Articular chondrocyte of knee joint (primary cell): ENCODE data around the gene SPRR4. TPM values are rescaled to one million over a fixed set of nuclear protein-coding genes. Genes with fewer than 3 reads are reported as not detected.

Experiments used
- small RNA-seq: library from RNA; depleted of rRNA; stranded (forward); fragments of <200 nt; gene quantifications from one replicate; pipeline ENCODE3, GENCODE V24; 2012
- total RNA-seq: library from RNA; depleted of rRNA; stranded (reverse); fragments of >200 nt; gene quantifications from 2 replicates; pipeline ENCODE4 v1.2.3, GENCODE V29; 2012

The SPRR4 gene
- not detected in 2 replicates for total RNA-seq

DNA sequence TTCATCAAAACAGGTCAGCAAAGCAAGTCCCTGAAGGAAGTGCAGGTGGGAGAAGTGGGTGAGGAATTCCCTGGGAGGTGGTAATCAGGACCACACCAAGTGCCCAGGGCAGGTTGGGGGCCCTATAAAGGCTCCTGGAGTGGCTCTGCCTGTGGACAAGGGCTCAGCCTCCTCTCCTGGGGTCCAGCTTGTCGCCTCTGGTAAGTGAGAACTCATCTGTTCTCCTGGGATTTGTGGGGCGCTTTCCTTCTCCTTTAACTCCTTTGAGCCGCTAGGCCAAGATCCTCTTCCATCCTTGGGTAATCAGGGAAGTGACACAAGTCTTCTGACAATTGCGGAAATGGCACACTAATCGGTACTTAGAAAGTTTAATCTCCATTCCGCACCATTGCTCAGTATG lies at the start of gene SPRR4:
SPRR4 (plus strand) TSS at position 154 of the 400 bp plus-strand sequence. CDS start 1,243 bp downstream, outside the sequence.

DNA sequence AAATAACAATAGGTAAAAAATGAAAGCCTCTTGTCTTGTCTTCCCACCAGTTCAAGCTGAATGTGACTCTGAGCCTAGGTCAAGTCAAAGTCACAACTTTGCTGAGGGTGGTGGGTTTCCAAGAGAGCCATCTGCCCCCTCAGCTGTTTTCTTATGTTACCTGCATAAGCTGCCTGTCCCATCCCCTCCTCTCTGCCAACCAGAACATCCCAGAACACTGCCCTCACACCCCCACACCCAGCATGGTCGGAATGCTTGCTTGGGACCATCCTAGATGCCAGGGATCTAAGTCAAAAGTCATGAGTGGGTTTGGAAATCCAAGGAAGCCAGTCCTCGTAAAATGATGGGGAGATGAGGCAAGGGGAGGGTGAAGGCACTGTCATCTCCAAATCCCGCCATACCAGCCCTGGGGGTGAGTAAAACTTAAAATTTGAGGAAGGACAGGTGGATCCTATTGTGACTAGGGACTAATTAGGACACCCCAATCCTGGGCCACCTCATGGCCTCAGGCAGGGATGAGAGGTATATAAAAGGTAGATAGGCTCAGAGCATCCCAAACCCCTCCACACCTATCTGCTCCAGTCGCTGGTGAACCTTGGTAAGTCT lies 23.7 kb upstream of the SPRR4 start, which contains the start of gene SPRR5:
SPRR5 (plus strand) TSS at position 556 of the 606 bp plus-strand sequence. CDS start 1,349 bp downstream, outside the sequence.

DNA sequence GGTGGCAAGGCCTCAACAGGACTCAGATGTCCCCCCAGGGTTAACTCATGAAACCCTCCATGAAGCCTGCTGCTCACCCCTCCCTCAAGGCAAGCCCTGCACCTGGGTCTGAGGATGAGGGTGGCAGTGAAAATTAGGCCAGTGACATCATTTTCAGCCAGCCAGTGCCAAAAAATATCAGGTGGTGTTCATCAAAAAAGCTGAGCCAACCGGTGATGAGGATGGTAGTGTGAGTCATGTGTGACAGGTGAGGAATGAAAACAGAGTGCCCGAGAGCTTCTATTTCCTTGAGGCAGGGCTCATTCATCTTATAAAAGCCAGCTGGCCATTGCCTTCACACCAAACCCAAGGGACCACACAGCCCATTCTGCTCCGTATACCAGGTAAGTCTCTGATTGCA lies 13.3 kb downstream of the SPRR4 start, which contains the start of gene SPRR1A:
SPRR1A (plus strand) TSS at position 339 of the 400 bp plus-strand sequence. CDS start 1,150 bp downstream, outside the sequence.

DNA sequence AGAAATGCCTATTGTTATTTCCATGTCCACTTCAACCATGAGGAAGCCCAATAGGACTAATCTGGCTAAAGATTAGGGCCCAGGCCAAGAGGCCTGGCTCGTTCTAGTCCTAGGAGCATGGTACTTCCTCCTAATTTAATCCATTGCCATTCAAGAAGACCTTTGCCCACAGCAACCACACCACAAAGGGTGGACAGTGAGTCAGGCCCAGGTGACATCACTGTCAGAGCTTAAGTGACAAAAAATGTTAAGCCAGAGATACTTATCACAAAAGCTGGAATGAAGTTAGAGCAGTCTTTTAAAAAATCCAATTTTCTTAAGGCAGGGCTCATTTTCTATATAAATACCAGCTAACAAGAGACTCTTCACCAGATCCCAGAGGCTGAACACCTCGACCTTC lies 30.9 kb downstream of the SPRR4 start, which contains the start of gene SPRR3:
SPRR3 (plus strand) TSS at position 368 of the 400 bp plus-strand sequence. CDS start 1,272 bp downstream, outside the sequence.

Small RNAs within 50 kb of the gene (small RNA-seq; reads per million reads assigned to genes)
- not detected for gene RF00322
- gene SPRR1A, result not detected

Other genes starting within 250 kb of the SPRR4 start
- gene KPRP, start 212.6 kb upstream of the SPRR4 start, total RNA-seq, result not detected in 2 replicates
- gene LCE1F, start 195.5 kb upstream of the SPRR4 start, total RNA-seq, result not detected in 2 replicates
- not detected in 2 replicates for gene LCE1E, start 184.4 kb upstream of the SPRR4 start, total RNA-seq
- not detected in 2 replicates for gene LCE1D, start 173.9 kb upstream of the SPRR4 start, total RNA-seq
- gene LCE1C, start 164.0 kb upstream of the SPRR4 start, total RNA-seq, result not detected in 2 replicates
- gene LCE1B, start 158.7 kb upstream of the SPRR4 start, total RNA-seq, result not detected in 2 replicates
- not detected in 2 replicates for gene LCE1A, start 143.2 kb upstream of the SPRR4 start, total RNA-seq
- gene LCE6A, start 127.8 kb upstream of the SPRR4 start, total RNA-seq, result not detected in 2 replicates
- gene LCE7A, start 110.7 kb upstream of the SPRR4 start, total RNA-seq, result not detected in 2 replicates
- not detected in 2 replicates for gene SMCP, start 92.3 kb upstream of the SPRR4 start, total RNA-seq
- gene IVL, start 62.1 kb upstream of the SPRR4 start, total RNA-seq, result 0.11 TPM in 1 of 2 replicates, not detected in the other
- not detected in 2 replicates for gene SPRR5, start 23.4 kb upstream of the SPRR4 start, total RNA-seq
- not detected in 2 replicates for gene SPRR1A, start 13.4 kb downstream of the SPRR4 start, total RNA-seq
- gene SPRR3, start 31.1 kb downstream of the SPRR4 start, total RNA-seq, result not detected in 2 replicates
- not detected in 2 replicates for gene SPRR1B, start 60.6 kb downstream of the SPRR4 start, total RNA-seq
- gene SPRR2D, start 70.5 kb downstream of the SPRR4 start, total RNA-seq, result not detected in 2 replicates
- gene SPRR2A, start 86.9 kb downstream of the SPRR4 start, total RNA-seq, result not detected in 2 replicates
- gene SPRR2B, start 101.0 kb downstream of the SPRR4 start, total RNA-seq, result not detected in 2 replicates
- not detected in 2 replicates for gene SPRR2E, start 123.9 kb downstream of the SPRR4 start, total RNA-seq
- not detected in 2 replicates for gene SPRR2F, start 142.9 kb downstream of the SPRR4 start, total RNA-seq
- not detected in 2 replicates for gene SPRR2G, start 180.2 kb downstream of the SPRR4 start, total RNA-seq
- gene LELP1, start 232.8 kb downstream of the SPRR4 start, total RNA-seq, result not detected in 2 replicates
- not detected in 2 replicates for gene PRR9, start 246.9 kb downstream of the SPRR4 start, total RNA-seq